ENCODE measurements around the gene FCMR. TPM values are rescaled to one million over a fixed set of nuclear protein-coding genes. Genes with fewer than 3 reads are reported as not detected.

FCMR gene
- total and polyA plus RNA-seq, 4 donors = 0.70 to 3.6 (median 1.7) TPM

GRCh38 chr1:206916000-206916709, 5.6 kb downstream of the FCMR start (continued):
- no peak for TF ChIP-seq REST (IDR thresholded peaks at IDR 0.05)
- no peak for TF ChIP-seq NR2F2 (IDR thresholded peaks at IDR 0.05)

- no peak overlapping the region for H3K9ac ChIP-seq (ENCODE audit: low read depth in 1 of 2, low read length in 2 of 2)
- H3K27me3 ChIP-seq (ENCODE audit: control insufficient read depth in 4 of 4, insufficient read depth in 4 of 4, low read length in 3 of 4) = no peaks in the 10 kb centered on the region
- 89% methylated on average over 15 of the region's 15 CpGs for WGBS
- no peak overlapping the region for H3K27ac ChIP-seq (ENCODE audit: low read depth in 1 of 2, low read length in 2 of 2)
- no peak overlapping the region for H3K4me3 ChIP-seq (ENCODE audit: low read depth in 1 of 3, low read length in 3 of 3)
- no peak for DNase-seq (ENCODE audit: low spot score)
- H3K9me3 ChIP-seq (ENCODE audit: control insufficient read depth in 4 of 4, low read length in 3 of 4) = no peaks in the 10 kb centered on the region
- H3K4me1 ChIP-seq (ENCODE audit: control insufficient read depth in 4 of 4, insufficient read depth in 4 of 4, low read length in 3 of 4) = peaks cover 0 to 9% (median under 1%) of the 10 kb centered on the region in 4 donors
- no peaks in the 10 kb centered on the region for H3K36me3 ChIP-seq (ENCODE audit: control insufficient read depth in 4 of 4, insufficient read depth in 3 of 4, low read depth in 1 of 4, low read length in 3 of 4)
- no peak for TF ChIP-seq MAX (IDR thresholded peaks at IDR 0.05)
- no peak for TF ChIP-seq JUND (IDR thresholded peaks at IDR 0.05)
- TF ChIP-seq SP1 (IDR thresholded peaks at IDR 0.05) = no peak
- no peak for TF ChIP-seq GABPA (IDR thresholded peaks at IDR 0.05 in 1 of 2, conservative IDR thresholded peaks at IDR 0.05 in 1 of 2)
- TF ChIP-seq, protein P1, sequence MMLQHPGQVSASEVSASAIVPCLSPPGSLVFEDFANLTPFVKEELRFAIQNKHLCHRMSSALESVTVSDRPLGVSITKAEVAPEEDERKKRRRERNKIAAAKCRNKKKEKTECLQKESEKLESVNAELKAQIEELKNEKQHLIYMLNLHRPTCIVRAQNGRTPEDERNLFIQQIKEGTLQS (IDR thresholded peaks at IDR 0.05) = no peak
- TF ChIP-seq RAD21 (IDR thresholded peaks at IDR 0.05) = no peak
- TF ChIP-seq TAF1 (conservative IDR thresholded peaks at IDR 0.05) = no peak
- TF ChIP-seq FOXA1 (IDR thresholded peaks at IDR 0.05) = no peak
- TF ChIP-seq ZBTB33 (IDR thresholded peaks at IDR 0.05) = no peak
These were observed 6.6 kb downstream of the FCMR start for GRCh38 chr1:206915030-206915735.

- no peak for DNase-seq (ENCODE audit: low spot score)
- Histone ChIP-seq H3K9ac (ENCODE audit: low read depth in 1 of 2, low read length in 2 of 2) (no peak overlapping the region), H3K36me3 (ENCODE audit: control insufficient read depth in 4 of 4, insufficient read depth in 3 of 4, low read depth in 1 of 4, low read length in 3 of 4) (no peaks in the 10 kb centered on the region), H3K4me1 (ENCODE audit: control insufficient read depth in 4 of 4, insufficient read depth in 4 of 4, low read length in 3 of 4) (peaks cover 0 to 15% (median 9%) of the 10 kb centered on the region in 4 donors), H3K27me3 (ENCODE audit: control insufficient read depth in 4 of 4, insufficient read depth in 4 of 4, low read length in 3 of 4) (no peaks in the 10 kb centered on the region), H3K27ac (ENCODE audit: low read depth in 1 of 2, low read length in 2 of 2) (no peak overlapping the region), H3K4me3 (ENCODE audit: low read depth in 1 of 3, low read length in 3 of 3) (no peak overlapping the region), H3K9me3 (ENCODE audit: control insufficient read depth in 4 of 4, low read length in 3 of 4) (no peaks in the 10 kb centered on the region)
- WGBS = 82% methylated on average over 12 of the region's 12 CpGs
- no peak for TF ChIP-seq HNF4G (IDR thresholded peaks at IDR 0.05)
- no peak for TF ChIP-seq FOXA1 (IDR thresholded peaks at IDR 0.05)
- TF ChIP-seq HNF4A (conservative IDR thresholded peaks at IDR 0.05) = no peak
- TF ChIP-seq, protein P1 (IDR thresholded peaks at IDR 0.05) = no peak
- TF ChIP-seq EGR1 (IDR thresholded peaks at IDR 0.05; ENCODE audit: low read depth in 2 of 2) = no peak
- no peak for TF ChIP-seq FOXA2 (IDR thresholded peaks at IDR 0.05)
- no peak for TF ChIP-seq JUND (IDR thresholded peaks at IDR 0.05)
- no peak for TF ChIP-seq GABPA (IDR thresholded peaks at IDR 0.05 in 1 of 2, conservative IDR thresholded peaks at IDR 0.05 in 1 of 2)
- no peak for TF ChIP-seq RAD21 (IDR thresholded peaks at IDR 0.05)
- TF ChIP-seq RXRA (IDR thresholded peaks at IDR 0.05) = no peak
- TF ChIP-seq REST (IDR thresholded peaks at IDR 0.05) = no peak
- no peak for TF ChIP-seq NR2F2 (IDR thresholded peaks at IDR 0.05)
- no peak for TF ChIP-seq YY1 (IDR thresholded peaks at IDR 0.05)
These were observed 7.8 kb downstream of the FCMR start for GRCh38 chr1:206913766-206914537.

Measured in liver (tissue), 9 donors.